CD4-positive, alpha-beta T cell treated with Interleukin-17A for 4 hours (primary cell): ENCODE data around the gene F12.
A peak's percentile ranks its signal among the peaks of the same experiment; 100 is the strongest.

Experiments
- DNase-seq: peaks from one replicate; pipeline ENCODE4 v3.0.0-alpha.2; 2020; ENCODE audit warnings: mixed read lengths

Gene F12

GRCh38 chr5:177409043-177409801 is at the start of gene F12:
TSS of gene F12 (minus strand) at chr5:177409564. CDS start at chr5:177409527, 37 bp downstream.
- no peak for DNase-seq

- DNase-seq: no peak
Measured at GRCh38 chr5:177458912-177459350, 49.6 kb upstream of the F12 start.

- DNase-seq: no peak
Measured at GRCh38 chr5:177457852-177458681, 48.7 kb upstream of the F12 start.

DNA sequence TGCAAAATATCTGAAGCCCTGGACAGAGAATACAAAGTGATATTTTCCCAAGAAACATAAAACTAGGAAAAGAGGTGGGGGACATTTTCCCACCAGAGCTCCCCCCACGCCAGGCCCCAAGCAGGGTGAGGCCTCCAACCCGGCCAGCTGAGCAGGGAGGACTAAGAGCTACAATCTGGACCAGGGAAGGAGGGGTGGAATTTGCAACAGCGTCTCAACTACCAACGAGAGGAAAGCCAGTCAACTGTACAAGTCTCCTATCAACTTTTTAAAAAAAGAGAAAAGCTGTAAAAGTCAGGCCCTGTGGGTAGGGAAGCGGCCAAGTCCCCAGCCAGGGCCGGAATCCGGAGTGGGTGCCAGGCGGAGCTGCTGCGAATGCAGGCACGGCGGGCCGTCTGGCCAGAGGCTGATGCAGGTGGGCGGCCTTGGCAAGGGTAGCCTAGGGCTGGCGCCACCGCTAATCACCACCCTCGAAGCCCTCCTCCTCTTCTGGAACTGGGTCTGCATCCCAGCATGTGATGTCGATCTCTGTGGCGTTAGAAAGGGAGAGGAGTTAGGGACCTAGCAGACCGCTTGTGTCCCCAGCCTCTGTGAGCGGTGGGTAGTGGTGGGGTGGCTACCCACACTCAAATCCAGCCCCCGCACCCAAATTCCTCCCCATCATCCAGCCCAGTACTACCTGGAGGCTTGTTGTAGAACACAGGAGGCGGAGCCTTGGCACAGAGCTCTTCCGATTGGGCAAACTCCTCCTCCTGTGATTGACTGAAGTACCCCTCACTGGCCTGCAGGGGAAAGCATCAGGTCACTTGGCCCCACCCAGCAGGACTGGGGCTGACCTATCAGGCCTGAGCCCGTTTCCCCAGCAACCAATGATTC is 47.9 kb upstream of the F12 start:
- peak; percentile 35 for DNase-seq

DNA sequence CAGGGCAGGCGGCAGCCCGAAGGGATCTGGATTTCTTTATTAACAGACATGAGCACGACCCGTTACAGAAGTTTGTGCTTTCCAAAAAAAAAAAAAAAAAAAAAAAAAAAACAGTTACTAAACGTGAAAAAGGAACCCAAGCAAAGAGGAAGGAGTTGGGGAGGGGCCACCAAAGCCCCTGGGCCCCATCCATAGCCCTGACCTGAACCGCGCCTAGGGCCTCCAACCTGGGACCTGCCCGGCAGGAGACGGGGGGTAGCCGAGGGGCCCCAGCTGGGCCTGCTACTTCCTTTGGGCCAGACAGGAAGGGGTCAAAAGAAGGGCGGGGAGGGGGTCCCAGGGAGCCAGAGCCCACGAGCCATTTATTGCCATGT is 47.2 kb upstream of the F12 start:
- DNase-seq: no peak

GRCh38 chr5:177455661-177456590 is 46.6 kb upstream of the F12 start:
- DNase-seq: peak; percentile 99

DNA sequence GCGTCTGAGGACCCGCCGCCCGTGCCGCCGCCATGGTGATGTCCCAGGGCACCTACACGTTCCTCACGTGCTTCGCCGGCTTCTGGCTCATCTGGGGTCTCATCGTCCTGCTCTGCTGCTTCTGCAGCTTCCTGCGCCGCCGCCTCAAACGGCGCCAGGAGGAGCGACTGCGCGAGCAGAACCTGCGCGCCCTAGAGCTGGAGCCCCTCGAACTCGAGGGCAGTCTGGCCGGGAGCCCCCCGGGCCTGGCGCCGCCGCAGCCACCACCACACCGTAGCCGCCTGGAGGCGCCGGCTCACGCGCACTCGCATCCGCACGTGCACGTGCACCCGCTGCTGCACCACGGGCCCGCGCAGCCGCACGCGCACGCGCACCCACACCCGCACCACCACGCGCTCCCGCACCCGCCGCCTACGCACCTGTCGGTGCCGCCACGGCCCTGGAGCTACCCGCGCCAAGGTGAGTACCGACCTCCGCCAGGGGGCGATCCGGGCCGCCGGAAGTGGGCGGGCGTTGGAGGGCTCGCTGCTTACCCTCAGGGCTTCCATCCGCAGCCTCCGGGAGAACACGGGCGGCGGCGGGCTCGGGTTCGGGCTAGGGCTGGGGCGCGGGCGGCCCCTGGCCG is 45.8 kb upstream of the F12 start:
- peak; percentile 94 for DNase-seq

GRCh38 chr5:177454397-177455035 is 45.2 kb upstream of the F12 start:
- peak; percentile 95 for DNase-seq

GRCh38 chr5:177453852-177454396 is 44.6 kb upstream of the F12 start:
- no peak for DNase-seq

DNA sequence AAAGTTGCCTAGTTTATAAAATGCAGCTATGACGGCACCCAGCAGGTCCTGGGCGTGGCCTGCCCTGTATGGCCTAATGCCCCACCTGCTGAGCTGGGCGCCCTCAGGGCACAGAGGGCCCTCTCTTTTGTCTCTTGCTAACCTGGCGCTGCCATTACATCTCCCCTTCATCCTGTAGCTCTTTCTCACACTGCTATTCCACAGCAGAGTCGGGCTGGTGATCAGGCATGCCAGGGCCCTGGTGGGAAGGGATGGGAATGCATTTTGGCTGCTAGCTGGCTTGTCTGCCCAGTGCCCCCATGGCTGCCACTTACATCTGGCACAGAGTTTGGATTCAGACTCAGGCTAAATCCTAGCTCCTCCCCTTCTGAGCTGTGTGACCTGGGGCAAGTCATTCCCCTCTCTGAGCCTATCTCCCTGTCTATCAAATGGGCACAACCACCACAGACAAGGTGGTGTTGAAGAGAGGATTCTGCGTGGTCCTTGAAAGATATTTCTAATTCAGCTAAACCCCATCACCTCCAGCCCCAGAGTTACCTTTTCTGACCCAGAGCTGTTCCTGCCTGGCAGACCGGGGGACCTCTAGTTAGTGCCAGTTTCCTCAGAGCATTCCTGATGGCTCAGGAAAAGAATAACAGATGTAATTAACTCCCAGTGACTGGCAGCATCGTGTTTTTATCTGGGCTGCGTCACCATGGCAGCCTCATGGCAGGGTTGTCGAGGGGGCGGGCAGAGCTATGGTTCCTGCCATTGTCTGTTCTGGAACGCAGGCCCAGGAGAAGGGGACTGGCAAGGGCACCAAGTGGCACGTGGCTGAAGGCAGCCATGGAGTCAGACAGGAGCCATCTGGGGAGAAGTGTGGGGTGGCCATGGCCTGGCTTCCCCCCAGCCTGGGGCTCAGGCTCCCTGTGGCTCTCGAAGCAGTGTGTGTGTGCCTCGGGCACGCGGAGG is 43.6 kb upstream of the F12 start:
- no peak for DNase-seq

DNA sequence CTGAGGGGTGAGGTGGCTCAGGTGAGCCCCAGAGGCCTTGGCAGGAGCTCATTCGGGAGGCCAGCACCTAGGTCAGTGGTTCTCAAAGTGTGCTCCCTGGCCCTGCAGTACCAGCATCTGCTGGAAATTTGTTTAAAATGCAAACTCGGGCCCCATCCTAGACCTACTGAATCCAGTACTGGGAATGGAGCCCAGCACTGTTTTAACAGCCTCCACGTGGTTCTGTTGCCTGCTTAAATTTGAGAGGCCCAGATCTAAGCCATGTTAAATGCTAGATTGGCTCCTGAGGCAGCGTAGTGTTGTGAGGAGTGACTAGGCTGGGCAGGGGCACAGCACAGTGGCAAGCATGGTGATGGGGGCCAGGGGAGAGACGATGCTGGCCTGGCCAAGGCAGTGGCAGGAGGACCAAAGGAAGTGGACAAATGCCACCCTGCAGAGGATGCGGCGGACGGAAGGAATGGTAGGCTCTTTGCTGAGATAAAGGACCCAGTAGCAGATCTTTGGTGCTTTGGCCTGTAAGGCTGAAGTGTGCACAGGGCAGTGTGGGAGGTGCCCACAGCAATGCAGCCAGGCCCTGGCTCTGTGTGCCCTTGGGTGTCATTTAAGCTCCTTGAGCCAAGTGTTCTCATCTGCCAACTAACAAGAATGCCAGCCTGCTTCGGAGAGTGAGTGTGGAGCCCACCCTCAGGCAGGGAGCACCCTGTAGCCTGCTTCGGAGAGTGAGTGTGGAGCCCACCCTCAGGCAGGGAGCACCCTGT is 41.5 kb upstream of the F12 start:
- DNase-seq: no peak

GRCh38 chr5:177449140-177450061 is 40.0 kb upstream of the F12 start:
- no peak for DNase-seq

GRCh38 chr5:177448244-177448950 is 39.0 kb upstream of the F12 start:
- no peak for DNase-seq

- peak; percentile 33 for DNase-seq
Measured at GRCh38 chr5:177447611-177448243, 38.4 kb upstream of the F12 start.

DNA sequence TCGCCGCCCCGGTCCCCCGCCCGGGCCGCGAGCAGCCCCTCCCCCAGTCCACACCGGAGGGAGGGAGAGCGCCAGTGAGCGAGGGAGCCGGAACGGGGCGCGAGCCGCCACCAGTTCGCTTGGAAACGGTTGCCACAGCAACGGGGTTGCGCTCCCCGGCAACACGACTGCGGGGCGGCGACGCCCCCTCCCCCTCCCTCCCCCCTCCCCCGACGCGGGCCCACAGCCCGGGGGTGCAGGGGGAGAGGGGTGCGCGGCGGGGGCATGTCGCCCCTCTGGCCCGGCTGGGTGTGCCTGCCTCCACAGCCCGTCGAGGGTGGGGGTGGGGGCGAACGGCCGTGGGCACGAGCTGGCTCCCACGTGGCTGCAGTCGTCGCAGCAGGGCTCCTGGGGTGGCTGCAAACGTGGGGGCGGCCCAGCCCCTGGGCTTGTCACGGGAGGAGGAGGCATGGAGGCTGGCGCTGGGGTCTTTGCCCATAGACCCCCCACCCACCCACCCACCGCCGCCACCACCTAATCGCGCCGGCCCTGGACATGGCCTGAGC is 37.8 kb upstream of the F12 start:
- peak; percentile 77 for DNase-seq
